H4 (cell line): ENCODE data around the gene KIRREL1. TPM values are rescaled to one million over a fixed set of nuclear protein-coding genes. Genes with fewer than 3 reads are reported as not detected.

Experiments used
- DNase-seq: peaks from one replicate; pipeline ENCODE4 v3.0.0-alpha.2; 2015; ENCODE audit warnings: low spot score
- total RNA-seq: library from RNA; depleted of rRNA; stranded (reverse); fragments of >200 nt; shearing (Covaris generic); gene quantifications from 2 replicates; pipeline ENCODE4 v1.2.3, GENCODE V29; 2014

Gene KIRREL1
- total RNA-seq, 1 experiment from 2014 or later: 38.4 TPM

DNA sequence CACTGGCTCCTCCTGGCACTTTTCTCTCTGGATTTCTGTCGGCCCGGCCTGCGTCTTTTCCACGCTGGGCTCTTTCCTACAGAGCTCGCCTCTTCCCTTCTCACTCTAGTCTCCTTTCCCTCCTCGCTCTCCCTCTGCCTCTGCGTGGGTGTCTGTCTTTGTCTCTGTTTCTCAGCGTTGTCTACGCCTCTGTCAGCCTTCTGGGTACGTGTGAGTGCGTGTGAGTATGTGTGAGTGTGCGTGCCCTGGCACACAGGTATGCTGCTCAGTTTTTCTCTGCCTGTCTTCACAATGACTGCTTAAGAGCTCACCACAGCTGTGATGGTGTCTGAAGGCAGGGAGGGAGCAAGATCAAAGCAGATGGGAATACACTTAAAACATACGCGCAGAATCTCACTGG, 77.7 kb downstream of the KIRREL1 start:
- no peak for DNase-seq

DNA sequence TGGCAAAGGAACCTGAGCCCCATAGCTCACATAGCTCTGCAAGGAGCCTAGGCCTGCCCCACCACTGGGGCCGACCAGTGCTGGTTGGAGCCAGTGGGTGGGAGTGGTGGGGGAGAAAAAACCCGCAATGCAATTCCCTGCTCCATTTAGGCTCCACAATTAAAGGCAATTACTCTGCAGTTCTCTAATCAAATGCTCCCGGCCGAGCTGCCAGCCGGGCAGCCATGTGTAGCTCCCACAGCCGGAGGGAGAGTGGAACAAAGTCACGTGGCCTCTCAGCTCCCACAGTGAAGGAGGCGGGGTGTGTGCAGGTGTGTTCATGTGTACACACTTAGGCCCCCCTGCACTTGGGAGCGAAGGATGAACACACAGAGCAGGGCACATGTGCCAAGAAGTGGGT, 81.6 kb downstream of the KIRREL1 start:
- no peak for DNase-seq

DNA sequence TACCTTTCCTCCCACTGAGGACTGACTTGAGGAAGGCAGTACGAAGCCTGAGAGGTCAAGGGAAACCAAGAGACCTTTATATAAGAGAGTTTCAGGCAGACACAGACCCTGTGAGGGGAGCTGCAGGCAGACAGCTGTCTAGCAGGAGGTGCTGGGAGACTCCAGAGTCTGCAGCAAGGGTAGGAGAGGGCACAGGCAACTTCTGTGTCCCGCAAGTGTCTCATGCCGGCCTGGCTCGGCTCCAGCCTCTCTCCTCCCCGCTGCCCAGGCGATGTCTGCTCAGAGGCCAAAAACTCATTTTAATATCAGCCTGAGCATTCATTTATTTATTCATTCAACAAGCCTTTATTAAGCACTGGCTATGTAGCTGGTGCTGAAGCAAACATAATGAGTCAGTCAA, 83.0 kb downstream of the KIRREL1 start:
- no peak for DNase-seq

DNA sequence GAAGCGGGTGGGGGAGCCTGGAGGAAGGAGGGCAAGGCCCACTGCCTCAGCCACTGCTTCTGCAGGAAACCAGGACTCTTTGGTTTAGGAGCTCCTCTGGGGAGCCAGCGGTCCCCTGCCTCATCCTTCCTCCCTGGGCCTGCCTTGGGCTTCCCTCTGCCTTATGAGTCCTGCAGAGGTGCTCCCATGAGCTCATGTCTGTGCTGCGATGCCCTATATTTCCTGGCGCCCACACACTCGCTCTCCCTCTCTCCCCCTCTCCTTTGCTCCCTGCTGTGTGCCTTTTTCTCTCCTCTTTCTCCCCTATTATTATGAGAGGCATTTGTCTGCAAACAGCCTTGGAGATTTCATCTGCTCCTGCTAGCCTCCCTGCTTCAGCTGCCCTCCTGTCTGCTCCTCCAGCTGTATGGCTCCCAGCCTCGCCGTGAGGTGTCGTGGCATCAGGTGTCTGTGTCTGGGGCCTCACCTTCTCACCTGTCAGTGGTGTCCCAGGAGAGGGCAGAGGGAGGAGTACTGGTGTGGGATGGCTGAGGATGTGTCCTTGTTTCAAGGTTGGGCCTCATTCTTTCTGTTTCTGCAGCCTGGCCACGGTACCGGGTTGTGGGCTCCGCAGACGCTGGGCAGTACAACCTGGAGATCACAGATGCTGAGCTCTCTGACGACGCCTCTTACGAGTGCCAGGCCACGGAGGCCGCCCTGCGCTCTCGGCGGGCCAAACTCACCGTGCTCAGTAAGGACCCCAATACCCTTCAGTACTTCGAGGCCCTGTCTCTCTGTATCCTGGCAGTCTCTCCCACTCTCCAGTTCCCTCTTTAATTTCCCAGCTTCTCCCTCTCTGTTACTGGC, 84.2 kb downstream of the KIRREL1 start:
- no peak for DNase-seq

DNA sequence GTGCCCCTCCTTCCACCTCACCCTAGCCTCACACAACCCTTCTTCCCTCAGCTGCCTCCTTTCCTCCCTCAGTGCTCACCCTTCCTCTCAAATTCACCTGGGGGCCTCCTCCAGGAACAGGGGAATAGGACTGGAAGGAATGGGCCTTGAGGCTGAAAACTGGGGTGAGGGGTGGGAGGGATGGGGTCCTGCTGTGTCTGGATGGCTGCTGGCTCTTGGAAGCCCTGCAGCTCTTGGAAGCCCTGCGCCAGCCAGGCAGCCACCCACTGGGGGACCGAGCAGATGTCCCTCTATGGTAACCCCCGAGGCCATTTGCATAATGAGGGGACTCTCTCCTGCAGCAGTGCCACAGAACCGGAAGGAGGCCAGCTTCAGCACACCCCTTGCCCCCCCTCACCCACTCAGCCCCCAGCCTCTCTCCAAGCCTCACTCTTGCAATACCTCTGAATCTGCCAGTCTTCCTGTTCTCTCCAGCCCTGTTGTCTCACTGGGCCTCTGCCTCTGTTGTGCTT, 85.2 kb downstream of the KIRREL1 start:
- no peak for DNase-seq

DNA sequence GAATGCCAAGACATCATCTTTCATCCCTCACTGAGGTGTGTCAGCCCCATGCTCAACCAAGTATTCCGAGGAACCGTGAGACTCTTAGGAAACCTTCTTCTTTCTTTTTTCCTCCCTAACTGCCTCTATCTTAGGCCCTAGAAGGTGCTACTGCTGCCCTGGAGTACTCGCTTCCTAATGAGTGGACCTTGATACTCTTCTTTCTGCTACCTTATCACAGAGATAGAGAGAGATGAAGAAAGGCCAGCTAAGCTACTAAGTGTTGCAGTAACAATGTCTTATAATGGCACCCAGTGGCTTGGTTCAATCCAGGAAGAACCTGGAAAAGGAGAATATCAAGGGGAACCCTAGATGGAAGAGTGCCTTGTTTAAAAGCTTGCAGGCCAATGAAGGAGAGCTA, 86.6 kb downstream of the KIRREL1 start:
- no peak for DNase-seq

DNA sequence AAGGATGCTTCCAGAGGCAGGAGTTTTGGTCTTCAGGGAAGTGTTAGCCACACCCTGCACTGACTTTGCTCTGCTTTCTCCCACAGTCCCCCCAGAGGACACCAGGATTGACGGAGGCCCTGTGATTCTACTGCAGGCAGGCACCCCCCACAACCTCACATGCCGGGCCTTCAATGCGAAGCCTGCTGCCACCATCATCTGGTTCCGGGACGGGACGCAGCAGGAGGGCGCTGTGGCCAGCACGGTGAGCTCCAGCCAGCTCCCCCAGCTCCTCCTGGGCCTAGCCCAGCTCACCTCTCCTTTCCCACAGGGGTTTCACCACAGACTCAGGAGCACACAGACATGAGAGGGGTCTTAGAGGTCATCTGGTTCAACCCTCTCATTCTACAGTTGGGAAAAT, 90.9 kb downstream of the KIRREL1 start:
- no peak for DNase-seq

DNA sequence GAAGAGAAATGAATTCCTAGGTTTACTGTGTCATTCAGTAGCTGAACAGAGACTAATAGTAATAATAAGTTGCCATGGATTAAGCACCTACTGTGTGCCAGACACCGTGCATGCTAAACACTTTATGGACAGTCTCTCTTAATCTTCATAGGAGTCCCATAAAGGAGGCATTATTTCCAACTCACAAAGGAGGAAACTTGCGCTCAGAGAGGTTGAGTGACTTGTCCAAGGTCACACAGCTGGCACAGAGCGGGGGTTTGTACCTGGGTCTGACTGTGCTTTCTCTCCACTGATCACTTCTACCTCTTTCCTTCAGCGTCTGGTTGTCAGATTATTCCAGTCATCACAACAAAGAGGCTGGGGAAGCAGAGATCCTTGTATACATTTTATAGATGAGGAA, 91.3 kb downstream of the KIRREL1 start:
- DNase-seq: no peak

DNA sequence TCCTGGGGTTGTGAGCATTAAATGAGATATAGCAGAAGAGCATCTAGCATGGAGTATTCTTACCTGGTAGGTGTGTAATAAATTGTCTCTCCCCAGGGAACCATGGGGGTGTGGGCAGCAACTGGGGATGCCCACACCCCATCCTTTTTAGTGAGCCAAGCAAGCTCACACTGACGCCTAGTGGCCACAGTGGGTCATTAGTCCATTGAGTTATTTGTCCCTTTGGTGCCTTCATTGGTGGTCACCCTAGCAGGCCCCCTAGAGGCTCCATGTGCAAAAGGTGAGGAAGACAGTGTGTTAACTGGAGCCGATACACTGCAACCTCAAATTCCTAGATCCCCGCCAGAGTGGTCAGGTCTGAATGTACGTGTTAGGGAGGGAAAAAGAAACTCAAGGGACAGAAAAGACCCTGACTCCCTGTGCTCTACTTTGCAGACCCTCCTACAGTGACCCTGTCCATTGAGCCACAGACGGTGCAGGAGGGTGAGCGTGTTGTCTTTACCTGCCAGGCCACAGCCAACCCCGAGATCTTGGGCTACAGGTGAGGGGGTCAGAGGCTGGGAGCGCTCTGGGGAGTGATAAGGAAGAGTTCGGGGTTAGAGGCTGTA, 94.0 kb downstream of the KIRREL1 start:
- DNase-seq: peak; percentile 80

DNA sequence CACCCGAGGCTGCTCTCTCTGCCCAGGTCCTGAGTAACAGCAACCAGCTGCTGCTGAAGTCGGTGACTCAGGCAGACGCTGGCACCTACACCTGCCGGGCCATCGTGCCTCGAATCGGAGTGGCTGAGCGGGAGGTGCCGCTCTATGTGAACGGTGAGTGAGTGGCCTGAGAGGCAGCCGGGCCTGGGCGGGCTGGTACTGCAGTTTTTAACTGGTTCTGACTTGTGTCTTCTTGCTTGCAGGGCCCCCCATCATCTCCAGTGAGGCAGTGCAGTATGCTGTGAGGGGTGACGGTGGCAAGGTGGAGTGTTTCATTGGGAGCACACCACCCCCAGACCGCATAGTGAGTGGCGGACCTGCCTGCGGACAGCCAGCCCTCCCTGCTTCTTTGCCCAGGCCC, 96.0 kb downstream of the KIRREL1 start:
- no peak for DNase-seq

DNA sequence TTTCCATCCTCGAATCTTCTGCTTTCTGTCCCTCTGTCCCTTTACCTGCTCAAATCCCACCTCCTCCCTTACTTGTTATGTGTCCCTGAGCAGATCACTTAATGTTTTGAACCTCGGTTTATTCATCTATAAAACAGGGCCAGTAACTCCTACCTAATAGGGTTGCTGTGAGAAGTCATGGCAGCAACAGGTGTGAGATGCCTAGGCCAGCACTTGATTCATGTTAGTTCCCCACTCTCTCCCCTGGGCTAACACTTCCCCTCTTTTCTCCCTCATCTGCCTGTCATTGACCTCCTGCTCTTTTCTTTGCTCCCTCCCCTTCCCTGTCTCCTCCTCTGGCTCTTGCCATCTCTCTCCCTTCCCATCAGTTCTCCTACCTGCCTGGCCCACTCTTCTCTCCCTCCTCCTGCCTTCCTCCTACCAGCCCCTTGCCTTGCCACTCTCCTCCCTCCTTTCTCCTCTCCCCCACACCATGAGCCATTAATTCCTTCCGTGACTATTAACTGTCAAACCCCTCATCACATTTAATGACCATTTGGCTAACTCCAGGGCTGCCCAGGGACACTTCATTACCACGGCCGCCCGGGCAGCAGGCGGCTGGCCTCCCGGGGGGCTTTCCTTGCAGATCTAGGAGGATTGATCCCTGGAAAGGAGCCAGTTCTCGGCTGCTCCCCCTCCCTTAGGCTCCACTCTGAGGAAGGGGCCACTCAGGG, 96.6 kb downstream of the KIRREL1 start:
- no peak for DNase-seq

DNA sequence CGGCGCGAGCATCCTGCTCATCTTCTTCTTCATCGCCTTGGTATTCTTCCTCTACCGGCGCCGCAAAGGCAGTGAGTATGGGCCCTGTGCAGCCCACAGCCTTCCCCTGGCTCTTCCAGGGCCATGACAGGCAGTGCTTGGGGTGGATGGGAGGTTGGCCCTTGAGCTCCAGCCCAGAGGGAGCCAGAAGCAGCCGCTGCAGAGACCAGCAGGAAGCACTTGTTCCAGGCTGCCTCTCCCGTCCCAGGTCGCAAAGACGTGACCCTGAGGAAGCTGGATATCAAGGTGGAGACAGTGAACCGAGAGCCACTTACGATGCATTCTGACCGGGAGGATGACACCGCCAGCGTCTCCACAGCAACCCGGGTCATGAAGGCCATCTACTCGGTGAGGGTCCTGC, 99.9 kb downstream of the KIRREL1 start:
- DNase-seq: no peak

DNA sequence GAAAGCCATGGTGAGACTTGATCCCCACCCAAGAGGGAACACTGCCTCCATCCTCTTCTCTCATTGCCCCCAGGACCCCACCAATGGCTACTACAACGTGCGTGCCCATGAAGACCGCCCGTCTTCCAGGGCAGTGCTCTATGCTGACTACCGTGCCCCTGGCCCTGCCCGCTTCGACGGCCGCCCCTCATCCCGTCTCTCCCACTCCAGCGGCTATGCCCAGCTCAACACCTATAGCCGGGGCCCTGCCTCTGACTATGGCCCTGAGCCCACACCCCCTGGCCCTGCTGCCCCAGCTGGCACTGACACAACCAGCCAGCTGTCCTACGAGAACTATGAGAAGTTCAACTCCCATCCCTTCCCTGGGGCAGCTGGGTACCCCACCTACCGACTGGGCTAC, 101.1 kb downstream of the KIRREL1 start:
- DNase-seq: no peak

DNA sequence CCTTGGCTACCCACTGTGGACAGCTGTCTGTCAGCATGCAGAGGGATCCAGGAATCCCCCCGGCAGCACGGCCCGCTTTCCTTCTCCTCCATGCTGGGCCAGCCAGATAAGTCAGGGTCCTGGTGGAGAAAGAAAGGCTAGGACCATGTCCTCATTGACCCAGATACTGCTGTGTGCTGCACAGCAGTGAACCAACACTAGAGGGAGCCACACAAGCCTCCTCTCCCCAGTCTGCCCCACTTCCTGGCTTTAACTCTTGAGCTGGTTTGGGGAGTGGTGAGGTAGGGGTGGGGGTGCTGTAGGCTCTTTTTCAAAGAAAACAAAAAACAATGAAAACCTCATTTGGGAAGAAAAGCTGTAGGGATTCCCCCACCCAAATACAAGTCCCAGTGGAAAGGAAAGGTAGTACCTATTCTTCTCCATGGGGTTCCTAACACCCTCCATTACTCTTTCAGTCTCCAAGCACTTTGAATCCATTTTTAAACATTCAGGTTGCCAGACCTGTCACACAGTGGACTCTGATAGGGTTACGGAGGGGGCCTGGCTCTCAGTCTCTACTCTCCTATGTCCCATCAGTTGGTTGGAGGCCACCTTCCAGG, 102.4 kb downstream of the KIRREL1 start:
- DNase-seq: peak; percentile 23

DNA sequence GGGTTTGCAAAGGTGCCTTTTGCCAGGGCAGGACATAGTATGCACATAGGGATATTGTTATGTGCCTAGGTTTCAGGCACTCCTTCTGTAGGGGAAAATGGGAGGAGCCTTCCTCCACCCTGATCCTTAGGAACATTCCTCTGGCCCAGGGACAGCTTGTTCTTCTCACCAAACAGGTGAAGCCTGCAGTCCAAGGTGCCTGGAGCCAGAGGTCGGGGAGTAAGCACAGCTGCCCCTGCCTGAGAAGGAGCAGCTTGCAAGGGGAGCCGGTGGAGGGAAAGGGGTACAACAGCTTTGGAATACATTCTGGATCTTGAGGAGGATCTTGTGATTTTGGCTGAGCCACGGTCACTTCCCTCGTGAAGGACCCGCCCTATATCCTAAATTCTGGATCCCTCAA, 104.8 kb downstream of the KIRREL1 start:
- DNase-seq: no peak

DNA sequence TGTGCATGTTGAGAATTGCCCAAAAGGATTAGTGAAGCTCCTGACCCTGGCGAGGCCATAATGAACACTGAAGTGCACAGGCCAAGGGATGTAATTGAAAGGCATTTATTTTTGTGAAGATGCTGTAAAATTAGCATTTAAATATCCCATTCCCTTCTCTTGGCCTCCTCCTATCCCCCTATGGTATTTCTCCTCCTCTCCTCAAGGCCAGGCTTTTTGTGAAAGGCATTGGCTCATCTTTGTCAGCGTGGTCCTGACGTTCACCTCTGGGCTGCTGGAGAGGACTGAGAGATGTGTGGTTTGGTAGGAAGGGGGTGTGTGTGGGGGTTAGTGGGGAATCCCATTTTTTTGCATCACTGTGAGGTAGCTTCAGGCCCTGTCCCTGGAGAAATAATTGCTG, 105.7 kb downstream of the KIRREL1 start:
- no peak for DNase-seq

DNA sequence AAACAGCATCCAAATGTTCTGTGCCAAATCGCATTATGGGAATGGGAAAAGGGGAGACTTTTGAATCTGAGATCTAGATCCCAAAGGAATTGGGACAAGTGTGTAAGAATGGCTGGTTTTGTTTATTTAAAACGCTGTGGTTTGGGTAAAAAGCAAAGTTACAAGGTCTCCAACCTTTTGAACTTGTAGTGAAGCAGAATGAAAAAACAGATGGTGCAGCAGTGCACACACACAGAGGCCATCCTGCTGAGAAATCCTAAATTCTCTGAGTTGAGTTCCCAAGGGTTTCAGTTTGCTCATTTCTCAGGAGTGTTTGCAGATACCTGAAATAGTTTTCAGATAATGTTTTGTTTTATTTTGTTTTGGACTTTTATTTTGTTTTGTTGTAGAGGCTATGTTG, 107.1 kb downstream of the KIRREL1 start:
- no peak for DNase-seq

DNA sequence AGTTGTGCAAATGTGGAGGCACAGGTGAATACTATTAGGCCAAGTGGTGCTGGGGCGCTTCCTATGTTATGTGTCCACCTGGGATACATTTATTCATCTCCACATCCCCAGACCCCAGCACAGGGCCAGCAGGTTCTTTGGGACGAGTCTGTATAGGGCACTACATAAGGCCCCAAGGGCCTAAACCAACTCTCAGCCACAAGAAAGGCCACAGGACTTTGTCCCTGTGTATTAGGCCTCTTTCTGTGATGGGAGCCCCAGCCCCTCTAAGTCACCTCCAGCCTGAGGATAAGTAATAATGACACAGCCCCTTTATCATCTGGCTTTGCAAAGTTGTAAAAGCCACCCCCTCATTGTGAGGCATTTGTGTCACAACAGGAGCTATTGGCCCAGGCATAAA, 108.0 kb downstream of the KIRREL1 start:
- DNase-seq: no peak

DNA sequence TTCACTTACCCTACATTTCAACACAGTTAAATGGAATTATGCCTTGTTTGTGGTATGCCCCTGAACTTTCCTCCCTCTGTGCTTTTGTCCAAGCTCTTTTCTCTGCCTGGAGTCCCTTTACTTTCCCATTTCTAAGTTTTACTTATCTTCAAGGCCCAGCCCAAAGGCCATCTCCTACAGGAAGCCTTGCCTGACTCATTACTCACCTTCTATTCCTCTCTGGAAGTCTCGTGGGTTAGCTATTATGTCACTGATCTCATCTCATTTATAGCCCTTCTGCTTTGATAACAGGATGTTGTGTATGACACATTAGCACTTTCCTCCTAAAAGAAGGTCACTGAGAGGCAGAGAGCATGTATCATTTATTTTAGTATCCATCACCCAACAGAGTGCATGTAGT, 108.5 kb downstream of the KIRREL1 start:
- DNase-seq: peak; percentile 31

DNA sequence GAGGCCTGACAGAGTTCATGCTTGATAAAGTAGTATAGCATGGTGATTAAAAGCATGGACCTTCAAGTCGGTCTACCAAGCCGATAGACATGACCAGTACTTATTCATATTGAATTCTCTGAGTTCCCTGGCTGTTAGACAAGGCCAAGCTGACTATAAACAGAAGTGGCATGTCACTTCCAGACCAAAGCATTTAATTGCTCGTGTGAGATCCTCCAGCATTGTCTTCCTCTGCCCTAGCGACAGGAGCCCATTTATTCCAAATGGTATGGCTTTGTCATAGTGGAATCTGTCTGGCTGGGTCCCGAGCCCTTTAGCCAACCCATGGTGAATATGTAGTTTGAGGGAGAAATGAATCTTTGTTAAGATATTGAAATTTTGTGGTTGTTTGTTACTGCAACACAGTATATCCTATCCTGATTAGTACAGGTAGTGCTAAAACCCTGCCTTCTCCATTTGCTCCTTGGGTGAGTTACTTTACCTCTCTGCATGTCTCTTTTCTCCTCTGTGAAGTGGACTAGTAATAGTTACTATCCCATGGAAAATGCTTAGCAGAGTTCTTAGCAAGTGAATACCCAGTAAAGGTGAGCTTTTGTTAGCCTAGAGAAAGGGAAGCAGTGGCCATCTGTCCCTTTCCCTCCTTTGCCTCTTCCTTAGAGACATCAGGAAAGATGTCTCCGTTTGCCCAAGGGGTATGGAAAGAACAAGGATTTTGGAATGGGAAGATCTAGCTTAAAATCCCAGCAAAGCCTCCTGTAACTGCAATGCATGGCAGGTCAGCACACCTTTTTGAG, 109.6 kb downstream of the KIRREL1 start:
- DNase-seq: no peak

DNA sequence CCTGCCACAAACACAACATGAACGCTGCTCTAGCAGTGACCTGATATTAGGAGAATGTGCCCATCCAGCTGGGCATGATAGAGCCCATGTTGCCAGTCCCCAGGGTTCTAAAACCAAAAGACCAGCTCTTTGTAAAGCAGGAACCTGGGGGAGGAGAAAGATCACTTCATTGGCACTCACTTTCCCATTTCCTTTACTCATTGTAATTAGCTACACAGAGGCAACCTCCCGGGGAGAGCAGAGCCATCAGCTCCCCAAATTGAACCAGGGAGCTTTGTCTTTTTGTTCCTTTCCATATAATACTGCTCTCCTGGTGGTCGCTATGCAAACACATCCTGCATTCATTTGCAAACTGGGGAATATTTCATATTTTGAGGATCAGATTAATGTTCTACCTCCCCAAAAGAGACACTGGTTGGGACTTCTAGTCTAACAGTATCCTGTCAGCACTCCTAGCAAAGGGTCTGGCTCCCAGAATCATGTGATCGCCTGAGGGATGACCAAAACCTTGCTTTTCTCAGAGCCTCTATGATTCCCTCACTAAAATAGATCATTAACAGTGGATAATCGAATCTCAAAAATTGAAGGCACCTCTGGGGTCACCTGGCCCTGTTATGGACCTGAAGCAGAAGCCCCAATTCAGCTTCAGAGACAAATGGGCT, 110.5 kb downstream of the KIRREL1 start:
- no peak for DNase-seq
